Measurements from ENCODE around the gene ZNF619.

Gene ZNF619

GRCh38 chr3:40532252-40532651, 55.3 kb downstream of the ZNF619 start:
- no peak for DNase-seq (ENCODE audit: low read depth in 2 of 2)

- no peak for DNase-seq (ENCODE audit: low read depth in 2 of 2)
Measured at GRCh38 chr3:40534283-40534682, 57.4 kb downstream of the ZNF619 start.
